NCI-H2029 (cell line): Measurements from ENCODE around the gene TMEM117.
"Not testable (repeated sequence)": the region's sequence is repeated elsewhere in the genome, so short reads cannot be mapped to it uniquely, and the experiment has no call there.

Source experiments
- DNase-seq: peaks from one replicate; lab custom pipeline; 2025; lab: John Stamatoyannopoulos, UW

TMEM117 gene

GRCh38 chr12:44100264-44100663 lies 264.4 kb downstream of the TMEM117 start:
- DNase-seq: no peak

- DNase-seq: no peak
These were observed 265.6 kb downstream of the TMEM117 start for GRCh38 chr12:44101475-44101874.

GRCh38 chr12:44114906-44115305 lies 279.0 kb downstream of the TMEM117 start:
- DNase-seq: no peak

- DNase-seq: no peak
These were observed 281.5 kb downstream of the TMEM117 start for GRCh38 chr12:44117337-44117736.

GRCh38 chr12:44118946-44119345 lies 283.1 kb downstream of the TMEM117 start:
- no peak for DNase-seq

GRCh38 chr12:44126806-44127205 lies 290.9 kb downstream of the TMEM117 start:
- DNase-seq: no peak

GRCh38 chr12:44127966-44128710 lies 292.3 kb downstream of the TMEM117 start:
- no peak for DNase-seq

GRCh38 chr12:44143175-44143574 lies 307.3 kb downstream of the TMEM117 start:
- no peak for DNase-seq

GRCh38 chr12:44148936-44149335 lies 313.1 kb downstream of the TMEM117 start:
- no peak for DNase-seq

- no peak for DNase-seq
These were observed 318.2 kb downstream of the TMEM117 start for GRCh38 chr12:44154128-44154527.

GRCh38 chr12:44155358-44155757 lies 319.5 kb downstream of the TMEM117 start:
- DNase-seq: no peak

- DNase-seq: no peak
These were observed 321.5 kb downstream of the TMEM117 start for GRCh38 chr12:44157359-44157758.

GRCh38 chr12:44158746-44159145 lies 322.9 kb downstream of the TMEM117 start:
- no peak for DNase-seq

GRCh38 chr12:44159216-44159615 lies 323.3 kb downstream of the TMEM117 start:
- DNase-seq: no peak

- no peak for DNase-seq
These were observed 324.0 kb downstream of the TMEM117 start for GRCh38 chr12:44159862-44160261.

- DNase-seq: no peak
These were observed 327.1 kb downstream of the TMEM117 start for GRCh38 chr12:44162961-44163360.

GRCh38 chr12:44174053-44174452 lies 338.2 kb downstream of the TMEM117 start:
- DNase-seq: no peak

GRCh38 chr12:44184499-44185206 lies 348.8 kb downstream of the TMEM117 start:
- DNase-seq: no peak

- no peak for DNase-seq
These were observed 357.4 kb downstream of the TMEM117 start for GRCh38 chr12:44193281-44193680.

- DNase-seq: not testable (repeated sequence)
These were observed 359.8 kb downstream of the TMEM117 start for GRCh38 chr12:44195719-44196118.

- DNase-seq: no peak
These were observed 370.2 kb downstream of the TMEM117 start for GRCh38 chr12:44206045-44206444.

- no peak for DNase-seq
These were observed 381.4 kb downstream of the TMEM117 start for GRCh38 chr12:44217146-44217883.

GRCh38 chr12:44223736-44224135 lies 387.9 kb downstream of the TMEM117 start:
- no peak for DNase-seq
